Neural cell (in vitro differentiated cells): ENCODE measurements around the gene SLC8A1. TPM values are rescaled to one million over a fixed set of nuclear protein-coding genes. Genes with fewer than 3 reads are reported as not detected.
"Not testable (repeated sequence)": the region's sequence is repeated elsewhere in the genome, so short reads cannot be mapped to it uniquely, and the experiment has no call there.

Source experiments
- H2AFZ ChIP-seq: fragments of 200-600, 300-800 bp; sonication (generic), shearing (Covaris generic); 2 replicates; pipeline ENCODE4 v1.6.0; 2014; ENCODE audit warnings: low read depth, mild to moderate bottlenecking, antibody characterized with exemption, low read length, moderate library complexity
- H3F3A ChIP-seq: fragments of 200-600 bp; shearing (Covaris generic); 2 replicates; pipeline ENCODE4 v1.6.1; 2016; ENCODE audit warnings: mild to moderate bottlenecking, moderate library complexity, mixed read lengths, antibody characterized with exemption, low read length; ENCODE audit not compliant: insufficient read depth, poor library complexity, severe bottlenecking
- H3K27ac ChIP-seq: fragments of 200-600, 300-800 bp; sonication (generic), shearing (Covaris generic); 2 replicates; pipeline ENCODE4 v1.5.1; 2014; ENCODE audit warnings: mild to moderate bottlenecking, low read length, moderate library complexity
- H3K27me3 ChIP-seq: fragments of 300-800, 200-600 bp; sonication (generic), shearing (Covaris generic); 2 replicates; pipeline ENCODE4 v1.6.0; 2014; ENCODE audit warnings: mild to moderate bottlenecking, low read depth, low read length, moderate library complexity; ENCODE audit not compliant: insufficient read depth
- H3K36me3 ChIP-seq: fragments of 300-800, 200-600 bp; sonication (generic), shearing (Covaris generic); 2 replicates; pipeline ENCODE4 v1.5.1; 2014; ENCODE audit warnings: mild to moderate bottlenecking, antibody characterized with exemption, low read length, moderate library complexity; ENCODE audit not compliant: insufficient read depth
- H3K4me2 ChIP-seq: fragments of 300-800, 200-600 bp; sonication (generic), shearing (Covaris generic); 2 replicates; pipeline ENCODE4 v1.6.0; 2014; ENCODE audit warnings: mild to moderate bottlenecking, low read length
- H3K4me3 ChIP-seq: fragments of 300-800, 200-600 bp; sonication (generic), shearing (Covaris generic); 2 replicates; pipeline ENCODE4 v1.5.1; 2014; ENCODE audit warnings: mild to moderate bottlenecking, low read length, moderate library complexity
- H3K79me2 ChIP-seq: fragments of 200-600 bp; shearing (Covaris generic); replicated peaks from 2 replicates; pipeline ENCODE4 v1.6.0; 2014; ENCODE audit warnings: mild to moderate bottlenecking, low read length, moderate library complexity; ENCODE audit not compliant: insufficient read depth
- H3K9ac ChIP-seq: fragments of 300-800, 200-600 bp; sonication (generic), shearing (Covaris generic); 2 replicates; pipeline ENCODE4 v1.6.1; 2016; ENCODE audit warnings: mild to moderate bottlenecking, low read length, mixed read lengths
- H3K9me2 ChIP-seq: fragments of 200-600 bp; shearing (Covaris generic); 2 replicates; pipeline ENCODE4 v1.6.1; 2016; ENCODE audit warnings: mild to moderate bottlenecking, low read length, mixed read lengths; ENCODE audit not compliant: insufficient read depth
- H3K9me3 ChIP-seq: fragments of 200-600, 300-800 bp; sonication (generic), shearing (Covaris generic); 2 replicates; pipeline ENCODE4 v1.6.1; 2016; ENCODE audit warnings: mild to moderate bottlenecking, mixed run types, low read length, moderate library complexity, mixed read lengths
- H4K20me1 ChIP-seq: fragments of 200-600 bp; shearing (Covaris generic); 2 replicates; pipeline ENCODE4 v1.6.1; 2016; ENCODE audit warnings: mild to moderate bottlenecking, mixed run types; ENCODE audit not compliant: insufficient read depth
- EP300 ChIP-seq: fragments of 450-650 bp; conservative IDR thresholded peaks from 2 replicates; pipeline ENCODE4 v1.6.1; 2014; ENCODE audit warnings: antibody characterized with exemption, mild to moderate bottlenecking, moderate library complexity; ENCODE audit not compliant: poor library complexity, severe bottlenecking
- EZH2 ChIP-seq: fragments of 200-600, 300-800 bp; shearing (Covaris generic), sonication (generic); IDR thresholded peaks from 2 replicates; pipeline ENCODE4 v1.6.1; 2014; ENCODE audit warnings: antibody characterized with exemption, low read length, borderline replicate concordance, mild to moderate bottlenecking; ENCODE audit not compliant: insufficient read depth, poor library complexity, severe bottlenecking
- MXI1 ChIP-seq: fragments of 450-650 bp; conservative IDR thresholded peaks from 2 replicates; pipeline ENCODE4 v1.6.1; 2014; ENCODE audit warnings: antibody characterized with exemption, mild to moderate bottlenecking; ENCODE audit not compliant: poor library complexity, severe bottlenecking
- POLR2AphosphoS5 ChIP-seq: IDR thresholded peaks from 2 replicates; pipeline ENCODE4 v1.6.1; 2012
- RAD21 ChIP-seq: fragments of 450-650 bp; conservative IDR thresholded peaks from 2 replicates; pipeline ENCODE4 v1.6.1; 2014; ENCODE audit warnings: antibody characterized with exemption, mild to moderate bottlenecking, moderate library complexity
- SMC3 ChIP-seq: fragments of 450-650 bp; conservative IDR thresholded peaks from 2 replicates; pipeline ENCODE4 v1.6.1; 2014; ENCODE audit warnings: antibody characterized with exemption, mild to moderate bottlenecking, moderate library complexity; ENCODE audit not compliant: poor library complexity
- TAF1 ChIP-seq: IDR thresholded peaks from 2 replicates; pipeline ENCODE4 v1.6.1; 2012; ENCODE audit warnings: low read depth
- polyA plus RNA-seq: library from polyadenylated mRNA; depleted of rRNA; stranded (reverse); fragments of >200 nt; gene quantifications from 2 replicates; pipeline ENCODE4 v1.2.3, GENCODE V29; 2014
- TF ChIP-seq, protein P1 (sequence below): IDR thresholded peaks from 2 replicates; pipeline ENCODE4 v1.6.1; 2012; ENCODE audit warnings: borderline replicate concordance
- TF ChIP-seq, protein P2 (sequence below): fragments of 450-650 bp; IDR thresholded peaks from 2 replicates; pipeline ENCODE4 v1.5.1; 2014; ENCODE audit warnings: antibody characterized with exemption, mild to moderate bottlenecking, moderate library complexity; ENCODE audit not compliant: poor library complexity, severe bottlenecking

The SLC8A1 gene
- polyA plus RNA-seq, 1 donor from 2014 or later = 18.7 TPM

GRCh38 chr2:40087434-40087833, 364.5 kb downstream of the SLC8A1 start:
- Histone ChIP-seq H4K20me1 (no peaks in the 10 kb centered on the region), H3K4me2 (no peak overlapping the region), H3K9me2 (no peaks in the 10 kb centered on the region), H3K27ac (no peak overlapping the region), H3K27me3 (no peaks in the 10 kb centered on the region), H3F3A (no peaks in the 10 kb centered on the region), H3K36me3 (no peaks in the 10 kb centered on the region), H3K79me2 (no peaks in the 10 kb centered on the region), H3K4me3 (no peak overlapping the region), H3K9me3 (no peaks in the 10 kb centered on the region), H2AFZ (no peak overlapping the region), H3K9ac (no peak overlapping the region)
- no peak for TF ChIP-seq POLR2AphosphoS5
- TF ChIP-seq, protein P1, sequence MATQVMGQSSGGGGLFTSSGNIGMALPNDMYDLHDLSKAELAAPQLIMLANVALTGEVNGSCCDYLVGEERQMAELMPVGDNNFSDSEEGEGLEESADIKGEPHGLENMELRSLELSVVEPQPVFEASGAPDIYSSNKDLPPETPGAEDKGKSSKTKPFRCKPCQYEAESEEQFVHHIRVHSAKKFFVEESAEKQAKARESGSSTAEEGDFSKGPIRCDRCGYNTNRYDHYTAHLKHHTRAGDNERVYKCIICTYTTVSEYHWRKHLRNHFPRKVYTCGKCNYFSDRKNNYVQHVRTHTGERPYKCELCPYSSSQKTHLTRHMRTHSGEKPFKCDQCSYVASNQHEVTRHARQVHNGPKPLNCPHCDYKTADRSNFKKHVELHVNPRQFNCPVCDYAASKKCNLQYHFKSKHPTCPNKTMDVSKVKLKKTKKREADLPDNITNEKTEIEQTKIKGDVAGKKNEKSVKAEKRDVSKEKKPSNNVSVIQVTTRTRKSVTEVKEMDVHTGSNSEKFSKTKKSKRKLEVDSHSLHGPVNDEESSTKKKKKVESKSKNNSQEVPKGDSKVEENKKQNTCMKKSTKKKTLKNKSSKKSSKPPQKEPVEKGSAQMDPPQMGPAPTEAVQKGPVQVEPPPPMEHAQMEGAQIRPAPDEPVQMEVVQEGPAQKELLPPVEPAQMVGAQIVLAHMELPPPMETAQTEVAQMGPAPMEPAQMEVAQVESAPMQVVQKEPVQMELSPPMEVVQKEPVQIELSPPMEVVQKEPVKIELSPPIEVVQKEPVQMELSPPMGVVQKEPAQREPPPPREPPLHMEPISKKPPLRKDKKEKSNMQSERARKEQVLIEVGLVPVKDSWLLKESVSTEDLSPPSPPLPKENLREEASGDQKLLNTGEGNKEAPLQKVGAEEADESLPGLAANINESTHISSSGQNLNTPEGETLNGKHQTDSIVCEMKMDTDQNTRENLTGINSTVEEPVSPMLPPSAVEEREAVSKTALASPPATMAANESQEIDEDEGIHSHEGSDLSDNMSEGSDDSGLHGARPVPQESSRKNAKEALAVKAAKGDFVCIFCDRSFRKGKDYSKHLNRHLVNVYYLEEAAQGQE = no peak
- no peak for TF ChIP-seq RAD21
- TF ChIP-seq TAF1 = no peak
- TF ChIP-seq EZH2 = no peak
- TF ChIP-seq SMC3 = no peak

DNA sequence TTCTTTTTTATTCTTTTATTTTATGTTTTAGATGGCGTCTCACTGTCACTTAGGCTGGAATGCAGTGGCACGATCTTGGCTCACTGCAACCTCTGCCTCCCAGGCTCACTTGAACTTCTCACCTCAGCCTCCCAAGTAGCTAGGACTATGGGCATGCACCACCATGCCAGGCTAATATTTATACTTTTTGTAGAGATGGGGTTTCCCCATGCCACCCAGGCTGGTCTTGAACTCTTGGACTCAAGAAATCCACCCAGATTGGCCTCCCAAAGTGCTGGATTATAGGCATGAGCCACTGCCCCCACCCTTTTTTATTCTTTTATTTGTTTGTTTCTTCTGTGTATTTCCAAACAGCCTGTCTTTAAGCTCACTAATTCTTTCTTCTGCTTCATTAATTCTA, 366.1 kb downstream of the SLC8A1 start:
- Histone ChIP-seq H3K36me3 (no peaks in the 10 kb centered on the region), H3K79me2 (no peaks in the 10 kb centered on the region)

DNA sequence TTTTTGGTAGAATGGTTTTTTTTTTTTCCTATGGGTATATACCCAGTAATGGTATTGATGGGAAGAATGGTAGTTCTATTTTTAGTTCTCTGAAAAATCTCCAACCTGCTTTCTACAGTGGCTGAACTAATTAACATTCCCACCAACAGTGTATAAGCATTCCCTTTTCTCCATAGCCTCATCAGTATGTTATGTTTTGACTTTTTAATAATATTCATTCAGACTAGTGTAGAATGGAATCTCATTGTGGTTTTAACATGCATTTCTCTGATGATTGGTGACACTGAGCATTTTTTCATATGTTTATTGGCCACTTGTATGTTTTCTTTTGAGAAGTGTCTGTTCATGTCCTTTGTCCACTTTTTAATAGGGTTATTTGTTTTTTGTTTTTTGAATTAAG, 378.6 kb downstream of the SLC8A1 start:
- not testable (repeated sequence) for H2AFZ ChIP-seq, H3K4me3 ChIP-seq, H3K9ac ChIP-seq, H3K4me2 ChIP-seq, H3K27me3 ChIP-seq, H3F3A ChIP-seq, H3K9me2 ChIP-seq, H4K20me1 ChIP-seq, H3K9me3 ChIP-seq, H3K27ac ChIP-seq, H3K79me2 ChIP-seq, H3K36me3 ChIP-seq

More for the DNA sequence above, 366.1 kb downstream of the SLC8A1 start:
- no peak overlapping the region for H3K9ac ChIP-seq
- H3K4me3 ChIP-seq = no peak overlapping the region
- H3K9me2 ChIP-seq = no peaks in the 10 kb centered on the region
- no peaks in the 10 kb centered on the region for H3K9me3 ChIP-seq
- H3K4me2 ChIP-seq = no peak overlapping the region
- H2AFZ ChIP-seq = no peak overlapping the region
- TF ChIP-seq, protein P1 = no peak
- TF ChIP-seq TAF1 (no peak), MXI1 (no peak), EP300 (no peak), EZH2 (no peak), SMC3 (no peak), RAD21 (no peak), POLR2AphosphoS5 (no peak)
- TF ChIP-seq, protein P2, sequence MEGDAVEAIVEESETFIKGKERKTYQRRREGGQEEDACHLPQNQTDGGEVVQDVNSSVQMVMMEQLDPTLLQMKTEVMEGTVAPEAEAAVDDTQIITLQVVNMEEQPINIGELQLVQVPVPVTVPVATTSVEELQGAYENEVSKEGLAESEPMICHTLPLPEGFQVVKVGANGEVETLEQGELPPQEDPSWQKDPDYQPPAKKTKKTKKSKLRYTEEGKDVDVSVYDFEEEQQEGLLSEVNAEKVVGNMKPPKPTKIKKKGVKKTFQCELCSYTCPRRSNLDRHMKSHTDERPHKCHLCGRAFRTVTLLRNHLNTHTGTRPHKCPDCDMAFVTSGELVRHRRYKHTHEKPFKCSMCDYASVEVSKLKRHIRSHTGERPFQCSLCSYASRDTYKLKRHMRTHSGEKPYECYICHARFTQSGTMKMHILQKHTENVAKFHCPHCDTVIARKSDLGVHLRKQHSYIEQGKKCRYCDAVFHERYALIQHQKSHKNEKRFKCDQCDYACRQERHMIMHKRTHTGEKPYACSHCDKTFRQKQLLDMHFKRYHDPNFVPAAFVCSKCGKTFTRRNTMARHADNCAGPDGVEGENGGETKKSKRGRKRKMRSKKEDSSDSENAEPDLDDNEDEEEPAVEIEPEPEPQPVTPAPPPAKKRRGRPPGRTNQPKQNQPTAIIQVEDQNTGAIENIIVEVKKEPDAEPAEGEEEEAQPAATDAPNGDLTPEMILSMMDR = no peak
- no peaks in the 10 kb centered on the region for H3F3A ChIP-seq
- no peak overlapping the region for H3K27ac ChIP-seq
- no peaks in the 10 kb centered on the region for H4K20me1 ChIP-seq
- H3K27me3 ChIP-seq = no peaks in the 10 kb centered on the region
